ENCODE data around the gene UFC1.

Gene UFC1

GRCh38 chr1:161153176-161153575 lies 602 bp upstream of the UFC1 start:
- peak overlapping the region; percentile 99 for H3K27ac Mint-ChIP-seq (ENCODE audit: low read depth)
- H3K27me3 Mint-ChIP-seq = no peaks in the 10 kb centered on the region
- peak; percentile 4 for ATAC-seq (replicated peaks; ENCODE audit: extremely low read depth, poor library complexity, severe bottlenecking)
- H3K36me3 Mint-ChIP-seq (ENCODE audit: insufficient read depth) = peaks cover 24% of the 10 kb centered on the region
- no peak for DNase-seq (ENCODE audit: low spot score in 2 of 2)
- H3K4me3 Mint-ChIP-seq = peak overlapping the region; percentile 92
- peaks cover 22% of the 10 kb centered on the region for H3K4me1 Mint-ChIP-seq
- no peaks in the 10 kb centered on the region for H3K9me3 Mint-ChIP-seq

- peaks cover 54% of the 10 kb centered on the region for H3K4me1 Mint-ChIP-seq
- H3K4me3 Mint-ChIP-seq = peak overlapping the region; percentile 92
- DNase-seq (ENCODE audit: low spot score in 2 of 2) = no peak
- H3K27me3 Mint-ChIP-seq = no peaks in the 10 kb centered on the region
- no peak for ATAC-seq (replicated peaks; ENCODE audit: extremely low read depth, poor library complexity, severe bottlenecking)
- H3K36me3 Mint-ChIP-seq (ENCODE audit: insufficient read depth) = peaks cover 38% of the 10 kb centered on the region
- H3K9me3 Mint-ChIP-seq = no peaks in the 10 kb centered on the region
- peak overlapping the region; percentile 95 for H3K27ac Mint-ChIP-seq (ENCODE audit: low read depth)
These were observed 4.1 kb downstream of the UFC1 start for GRCh38 chr1:161157867-161158266.

DNA sequence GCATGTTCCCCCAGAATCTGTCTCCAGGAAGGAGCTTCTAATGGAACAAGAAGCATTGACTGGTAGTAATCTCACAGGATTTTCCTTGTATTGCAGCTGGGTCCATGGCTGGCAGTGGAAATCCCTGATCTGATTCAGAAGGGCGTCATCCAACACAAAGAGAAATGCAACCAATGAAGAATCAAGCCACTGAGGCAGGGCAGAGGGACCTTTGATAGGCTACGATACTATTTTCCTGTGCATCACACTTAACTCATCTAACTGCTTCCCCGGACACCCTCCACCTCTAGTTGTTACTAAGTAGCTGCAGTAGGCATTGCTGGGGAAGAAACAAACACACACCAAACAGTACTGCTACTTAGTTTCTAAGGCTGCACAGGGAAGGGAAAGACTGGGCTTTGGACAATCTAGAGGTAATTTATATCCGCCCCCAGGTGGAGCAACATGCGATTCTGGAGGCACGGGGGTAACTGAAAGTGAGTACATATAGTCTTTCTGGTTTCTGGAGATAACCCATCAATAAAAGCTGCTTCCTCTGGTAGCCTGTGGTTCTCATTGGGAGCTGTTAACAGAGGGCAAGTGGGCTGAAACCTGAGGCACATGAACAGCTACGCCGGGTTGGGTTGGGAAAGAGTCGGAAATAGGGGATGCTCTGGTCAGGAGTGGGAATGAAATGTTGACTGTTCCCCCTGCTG lies 4.7 kb downstream of the UFC1 start:
- no peak for ATAC-seq (replicated peaks; ENCODE audit: extremely low read depth, poor library complexity, severe bottlenecking)
- H3K36me3 Mint-ChIP-seq (ENCODE audit: insufficient read depth) = peaks cover 39% of the 10 kb centered on the region
- peaks cover 57% of the 10 kb centered on the region for H3K4me1 Mint-ChIP-seq

DNA sequence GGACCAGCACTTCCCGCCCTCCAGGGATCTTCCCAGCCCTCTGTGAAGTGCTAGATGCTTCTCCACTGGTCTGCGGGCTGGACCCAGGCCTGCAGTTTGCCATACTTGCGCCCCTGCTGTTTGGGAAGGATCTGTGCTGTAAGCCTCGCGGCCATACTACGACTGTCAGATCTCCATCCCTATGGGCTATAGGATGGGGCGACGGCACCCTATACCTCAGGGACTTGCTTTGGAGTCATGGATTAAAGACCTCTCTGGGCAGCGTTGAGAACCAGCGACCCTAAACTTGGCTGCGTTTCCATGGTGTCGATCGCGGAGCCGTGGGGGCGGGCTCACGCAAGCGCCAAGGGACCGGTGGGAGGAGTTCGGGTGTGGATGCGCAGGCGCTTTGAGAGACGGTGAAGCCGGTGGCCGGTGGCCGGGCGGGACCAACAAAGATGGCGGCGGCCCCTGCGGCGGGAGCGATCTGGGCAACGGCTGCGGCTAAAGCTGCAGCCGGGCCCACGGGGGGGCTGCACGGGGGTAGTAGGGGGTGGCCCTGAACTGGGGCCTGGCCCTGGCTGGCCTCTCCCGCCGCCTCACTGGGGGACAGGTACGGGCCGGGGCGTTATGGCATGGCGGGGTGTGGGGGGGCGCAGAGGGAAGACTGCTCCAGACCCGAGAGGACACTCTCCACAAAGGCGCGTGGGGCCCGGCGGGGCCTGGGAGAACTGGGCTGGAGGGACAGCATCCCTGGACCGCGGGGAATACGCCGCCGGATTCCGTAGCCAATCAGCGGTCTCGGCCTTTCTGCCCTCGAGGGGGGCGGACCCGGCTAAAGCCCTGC lies 5.5 kb downstream of the UFC1 start, which contains the start of gene USP21:
USP21 (plus strand) TSS at position 414 of the 826 bp plus-strand sequence. CDS start 1,141 bp downstream, outside the sequence.
- H3K4me1 Mint-ChIP-seq = peaks cover 60% of the 10 kb centered on the region
- H3K27me3 Mint-ChIP-seq = no peaks in the 10 kb centered on the region
- H3K4me3 Mint-ChIP-seq = peak within 1 kb of the TSS; percentile 92
- H3K36me3 Mint-ChIP-seq (ENCODE audit: insufficient read depth) = peaks cover 34% of the 10 kb centered on the region
- ATAC-seq (replicated peaks; ENCODE audit: extremely low read depth, poor library complexity, severe bottlenecking) (peak; percentile 84), DNase-seq (ENCODE audit: low spot score in 2 of 2) (peak; percentile 88 to 94)
- H3K27ac Mint-ChIP-seq (ENCODE audit: low read depth) = peak within 1 kb of the TSS; percentile 95
- no peaks in the 10 kb centered on the region for H3K9me3 Mint-ChIP-seq

More for the DNA sequence above, 4.7 kb downstream of the UFC1 start:
- peak overlapping the region; percentile 95 for H3K27ac Mint-ChIP-seq (ENCODE audit: low read depth)
- no peaks in the 10 kb centered on the region for H3K9me3 Mint-ChIP-seq
- H3K27me3 Mint-ChIP-seq = no peaks in the 10 kb centered on the region
- peak overlapping the region; percentile 92 for H3K4me3 Mint-ChIP-seq
- DNase-seq (ENCODE audit: low spot score in 2 of 2) = no peak

GRCh38 chr1:161159913-161160243 lies 6.1 kb downstream of the UFC1 start:
- peak overlapping the region; percentile 95 for H3K27ac Mint-ChIP-seq (ENCODE audit: low read depth)
- peak overlapping the region; percentile 92 for H3K4me3 Mint-ChIP-seq
- peaks cover 54% of the 10 kb centered on the region for H3K4me1 Mint-ChIP-seq
- H3K9me3 Mint-ChIP-seq = no peaks in the 10 kb centered on the region
- H3K36me3 Mint-ChIP-seq (ENCODE audit: insufficient read depth) = peaks cover 33% of the 10 kb centered on the region
- no peaks in the 10 kb centered on the region for H3K27me3 Mint-ChIP-seq
- DNase-seq (ENCODE audit: low spot score in 2 of 2) = no peak
- no peak for ATAC-seq (replicated peaks; ENCODE audit: extremely low read depth, poor library complexity, severe bottlenecking)

DNA sequence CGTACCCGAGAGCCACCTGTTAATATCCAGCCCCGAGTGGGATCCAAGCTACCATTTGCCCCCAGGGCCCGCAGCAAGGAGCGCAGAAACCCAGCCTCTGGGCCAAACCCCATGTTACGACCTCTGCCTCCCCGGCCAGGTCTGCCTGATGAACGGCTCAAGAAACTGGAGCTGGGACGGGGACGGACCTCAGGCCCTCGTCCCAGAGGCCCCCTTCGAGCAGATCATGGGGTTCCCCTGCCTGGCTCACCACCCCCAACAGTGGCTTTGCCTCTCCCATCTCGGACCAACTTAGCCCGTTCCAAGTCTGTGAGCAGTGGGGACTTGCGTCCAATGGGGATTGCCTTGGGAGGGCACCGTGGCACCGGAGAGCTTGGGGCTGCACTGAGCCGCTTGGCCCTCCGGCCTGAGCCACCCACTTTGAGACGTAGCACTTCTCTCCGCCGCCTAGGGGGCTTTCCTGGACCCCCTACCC lies 6.9 kb downstream of the UFC1 start:
- Mint-ChIP-seq H3K4me3 (peak overlapping the region; percentile 92), H3K27ac (ENCODE audit: low read depth) (no peak overlapping the region), H3K27me3 (no peaks in the 10 kb centered on the region), H3K36me3 (ENCODE audit: insufficient read depth) (peaks cover 33% of the 10 kb centered on the region), H3K9me3 (no peaks in the 10 kb centered on the region), H3K4me1 (peaks cover 54% of the 10 kb centered on the region)
- DNase-seq (ENCODE audit: low spot score in 2 of 2) = no peak
- ATAC-seq (replicated peaks; ENCODE audit: extremely low read depth, poor library complexity, severe bottlenecking) = no peak

- Mint-ChIP-seq H3K27ac (ENCODE audit: low read depth) (peak overlapping the region; percentile 38), H3K36me3 (ENCODE audit: insufficient read depth) (peaks cover 40% of the 10 kb centered on the region), H3K9me3 (no peaks in the 10 kb centered on the region), H3K4me1 (peaks cover 62% of the 10 kb centered on the region), H3K27me3 (no peaks in the 10 kb centered on the region), H3K4me3 (peak overlapping the region; percentile 92)
- ATAC-seq (replicated peaks; ENCODE audit: extremely low read depth, poor library complexity, severe bottlenecking) = no peak
- no peak for DNase-seq (ENCODE audit: low spot score in 2 of 2)
These were observed 7.9 kb downstream of the UFC1 start for GRCh38 chr1:161161652-161162051.

DNA sequence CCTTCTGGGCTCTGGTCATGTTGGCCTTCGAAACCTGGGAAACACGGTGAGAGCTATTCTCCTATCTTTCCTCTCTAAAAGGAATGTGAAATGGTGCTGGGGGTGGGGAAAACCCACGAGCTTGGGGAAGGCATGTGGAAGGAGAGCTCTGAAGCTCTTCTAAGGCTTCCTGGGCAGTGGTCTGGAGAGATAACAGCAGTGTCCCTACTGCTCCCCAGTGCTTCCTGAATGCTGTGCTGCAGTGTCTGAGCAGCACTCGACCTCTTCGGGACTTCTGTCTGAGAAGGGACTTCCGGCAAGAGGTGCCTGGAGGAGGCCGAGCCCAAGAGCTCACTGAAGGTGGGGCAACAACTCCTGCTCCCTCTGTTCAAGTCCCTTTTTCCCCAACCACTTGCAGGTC lies 8.3 kb downstream of the UFC1 start:
- no peak overlapping the region for H3K4me3 Mint-ChIP-seq
- peaks cover 66% of the 10 kb centered on the region for H3K4me1 Mint-ChIP-seq
- no peaks in the 10 kb centered on the region for H3K27me3 Mint-ChIP-seq
- no peak overlapping the region for H3K27ac Mint-ChIP-seq (ENCODE audit: low read depth)
- H3K9me3 Mint-ChIP-seq = no peaks in the 10 kb centered on the region
- peaks cover 36% of the 10 kb centered on the region for H3K36me3 Mint-ChIP-seq (ENCODE audit: insufficient read depth)
- ATAC-seq (replicated peaks; ENCODE audit: extremely low read depth, poor library complexity, severe bottlenecking) (no peak), DNase-seq (ENCODE audit: low spot score in 2 of 2) (no peak)

GRCh38 chr1:161162806-161163205 lies 9.0 kb downstream of the UFC1 start:
- ATAC-seq (replicated peaks; ENCODE audit: extremely low read depth, poor library complexity, severe bottlenecking) = no peak
- H3K9me3 Mint-ChIP-seq = no peaks in the 10 kb centered on the region
- H3K27me3 Mint-ChIP-seq = no peaks in the 10 kb centered on the region
- H3K4me3 Mint-ChIP-seq = no peak overlapping the region
- peaks cover 67% of the 10 kb centered on the region for H3K4me1 Mint-ChIP-seq
- no peak overlapping the region for H3K27ac Mint-ChIP-seq (ENCODE audit: low read depth)
- no peak for DNase-seq (ENCODE audit: low spot score in 2 of 2)
- H3K36me3 Mint-ChIP-seq (ENCODE audit: insufficient read depth) = peaks cover 32% of the 10 kb centered on the region

DNA sequence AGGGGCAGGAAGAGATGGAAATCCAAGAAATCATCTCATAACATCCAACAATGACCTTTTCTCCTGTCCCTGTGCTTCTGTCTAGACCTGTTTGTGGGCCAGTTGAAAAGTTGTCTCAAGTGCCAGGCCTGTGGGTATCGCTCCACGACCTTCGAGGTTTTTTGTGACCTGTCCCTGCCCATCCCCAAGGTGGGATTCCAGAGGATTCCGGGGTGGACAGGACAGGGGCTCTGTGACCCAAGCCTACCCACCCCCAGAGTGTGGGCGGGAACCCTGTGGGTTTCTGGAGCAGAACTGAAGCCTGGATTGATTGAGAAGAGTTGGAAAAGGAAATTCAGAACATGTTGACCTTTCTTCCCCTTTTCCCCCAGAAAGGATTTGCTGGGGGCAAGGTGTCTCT lies 10.0 kb downstream of the UFC1 start:
- no peak overlapping the region for H3K27ac Mint-ChIP-seq (ENCODE audit: low read depth)
- H3K27me3 Mint-ChIP-seq = no peaks in the 10 kb centered on the region
- no peaks in the 10 kb centered on the region for H3K9me3 Mint-ChIP-seq
- H3K4me3 Mint-ChIP-seq = peak overlapping the region; percentile 3
- DNase-seq (ENCODE audit: low spot score in 2 of 2) = no peak
- no peak for ATAC-seq (replicated peaks; ENCODE audit: extremely low read depth, poor library complexity, severe bottlenecking)
- peaks cover 63% of the 10 kb centered on the region for H3K4me1 Mint-ChIP-seq
- H3K36me3 Mint-ChIP-seq (ENCODE audit: insufficient read depth) = peaks cover 24% of the 10 kb centered on the region

DNA sequence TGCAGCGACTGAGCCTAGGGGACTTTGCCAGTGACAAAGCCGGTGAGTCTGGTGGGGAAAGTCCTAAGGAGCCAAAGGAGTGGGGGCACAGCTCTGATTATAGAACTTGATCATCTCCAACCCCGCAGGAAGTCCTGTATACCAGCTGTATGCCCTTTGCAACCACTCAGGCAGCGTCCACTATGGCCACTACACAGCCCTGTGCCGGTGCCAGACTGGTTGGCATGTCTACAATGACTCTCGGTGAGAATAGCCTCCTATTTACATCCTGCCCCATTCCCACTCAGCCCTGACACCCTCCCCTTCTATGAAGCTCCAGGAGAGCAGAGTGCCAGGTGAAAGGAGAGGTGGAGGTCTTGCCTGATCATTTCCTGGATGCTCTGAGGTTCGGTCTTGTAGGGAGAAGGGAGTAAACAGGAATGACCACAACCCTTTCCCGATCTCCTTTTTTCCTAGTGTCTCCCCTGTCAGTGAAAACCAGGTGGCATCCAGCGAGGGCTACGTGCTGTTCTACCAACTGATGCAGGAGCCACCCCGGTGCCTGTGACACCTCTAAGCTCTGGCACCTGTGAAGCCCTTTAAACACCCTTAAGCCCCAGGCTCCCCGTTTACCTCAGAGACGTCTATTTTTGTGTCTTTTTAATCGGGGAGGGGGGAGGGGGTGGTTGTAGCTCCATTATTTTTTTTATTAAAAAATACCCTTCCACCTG lies 11.3 kb downstream of the UFC1 start:
- no peaks in the 10 kb centered on the region for H3K9me3 Mint-ChIP-seq
- peak overlapping the region; percentile 98 for H3K27ac Mint-ChIP-seq (ENCODE audit: low read depth)
- peak overlapping the region; percentile 76 for H3K4me3 Mint-ChIP-seq
- H3K4me1 Mint-ChIP-seq = peaks cover 56% of the 10 kb centered on the region
- H3K36me3 Mint-ChIP-seq (ENCODE audit: insufficient read depth) = peaks cover 17% of the 10 kb centered on the region
- DNase-seq (ENCODE audit: low spot score in 2 of 2) (no peak), ATAC-seq (replicated peaks; ENCODE audit: extremely low read depth, poor library complexity, severe bottlenecking) (no peak)
- H3K27me3 Mint-ChIP-seq = no peaks in the 10 kb centered on the region

Measured in central memory CD8-positive, alpha-beta T cell (primary cell).